H9 (cell line): ENCODE results near the gene OLIG2. TPM values are rescaled to one million over a fixed set of nuclear protein-coding genes. Genes with fewer than 3 reads are reported as not detected.

Experiments used
- DNase-seq: peaks from one replicate; pipeline ENCODE4 v3.0.0-alpha.2; 2017
- H2AFZ ChIP-seq: one replicate; pipeline ENCODE4 v1.6.1; 2013; ENCODE audit warnings: mild to moderate bottlenecking, low read length, control low read depth, moderate library complexity
- H2AK5ac ChIP-seq: 2 replicates; pipeline ENCODE4 v1.6.1; 2013; ENCODE audit warnings: low read length, control low read depth, mixed read lengths; ENCODE audit not compliant: insufficient read length
- H2BK120ac ChIP-seq: one replicate; pipeline ENCODE4 v1.6.1; 2013; ENCODE audit warnings: low read depth, mild to moderate bottlenecking, low read length, control low read depth, inconsistent platforms; ENCODE audit not compliant: poor library complexity, severe bottlenecking
- H2BK12ac ChIP-seq: 2 replicates; pipeline ENCODE4 v1.6.1; 2013; ENCODE audit warnings: low read length, control low read depth, mixed read lengths, low read depth; ENCODE audit not compliant: insufficient read length
- H2BK15ac ChIP-seq: 2 replicates; pipeline ENCODE4 v1.6.1; 2013; ENCODE audit warnings: low read depth, low read length, control low read depth
- H2BK20ac ChIP-seq: one replicate; pipeline ENCODE4 v1.6.1; 2013; ENCODE audit warnings: low read depth, mild to moderate bottlenecking, low read length, control low read depth, inconsistent platforms; ENCODE audit not compliant: poor library complexity, severe bottlenecking
- H2BK5ac ChIP-seq: 2 replicates; pipeline ENCODE4 v1.6.1; 2013; ENCODE audit warnings: low read length, control low read depth, mixed read lengths; ENCODE audit not compliant: insufficient read length
- H3K14ac ChIP-seq: 2 replicates; pipeline ENCODE4 v1.6.1; 2013; ENCODE audit warnings: low read length, control low read depth; ENCODE audit not compliant: insufficient read depth
- H3K18ac ChIP-seq: 2 replicates; pipeline ENCODE4 v1.6.1; 2013; ENCODE audit warnings: low read depth, mild to moderate bottlenecking, mixed read lengths, low read length, control low read depth; ENCODE audit not compliant: insufficient read length
- H3K23ac ChIP-seq: 2 replicates; pipeline ENCODE4 v1.6.1; 2013; ENCODE audit warnings: low read length, control low read depth, mixed read lengths, low read depth; ENCODE audit not compliant: insufficient read length
- H3K23me2 ChIP-seq: 2 replicates; pipeline ENCODE4 v1.6.1; 2013; ENCODE audit warnings: low read depth, mild to moderate bottlenecking, mixed read lengths, low read length, control low read depth; ENCODE audit not compliant: insufficient read length, poor library complexity, severe bottlenecking
- H3K27ac ChIP-seq: 2 replicates; pipeline ENCODE4 v1.5.1; 2013; ENCODE audit warnings: low read length, control low read depth, mixed read lengths, low read depth; ENCODE audit not compliant: insufficient read length
- H3K27me3 ChIP-seq: 2 replicates; pipeline ENCODE4 v1.6.1; 2013; ENCODE audit warnings: low read length, control low read depth, inconsistent platforms; ENCODE audit not compliant: insufficient read depth
- H3K4ac ChIP-seq: 2 replicates; pipeline ENCODE4 v1.6.1; 2013; ENCODE audit warnings: low read depth, mild to moderate bottlenecking, control low read depth, inconsistent platforms, low read length, moderate library complexity
- H3K4me1 ChIP-seq: 2 replicates; pipeline ENCODE4 v1.6.1; 2013; ENCODE audit warnings: low read length, control low read depth, inconsistent platforms; ENCODE audit not compliant: insufficient read depth
- H3K4me2 ChIP-seq: 2 replicates; pipeline ENCODE4 v1.6.1; 2013; ENCODE audit warnings: low read length, control low read depth, mixed read lengths; ENCODE audit not compliant: insufficient read length, insufficient read depth
- H3K56ac ChIP-seq: 2 replicates; pipeline ENCODE4 v1.6.1; 2013; ENCODE audit warnings: low read depth, mild to moderate bottlenecking, mixed read lengths, low read length, control low read depth; ENCODE audit not compliant: insufficient read length
- H3K79me1 ChIP-seq: 2 replicates; pipeline ENCODE4 v1.6.1; 2013; ENCODE audit warnings: low read depth, mild to moderate bottlenecking, moderate library complexity, low read length, control low read depth, inconsistent platforms; ENCODE audit not compliant: insufficient read depth, poor library complexity, severe bottlenecking
- H3K79me2 ChIP-seq: 2 replicates; pipeline ENCODE4 v1.6.1; 2013; ENCODE audit warnings: low read length, control low read depth, inconsistent platforms; ENCODE audit not compliant: insufficient read depth
- H3K9ac ChIP-seq: 2 replicates; pipeline ENCODE4 v1.6.1; 2013; ENCODE audit warnings: low read length, control low read depth, mixed read lengths; ENCODE audit not compliant: insufficient read length; ENCODE audit errors: extremely low read depth
- H3K9me3 ChIP-seq: one replicate; pipeline ENCODE4 v1.6.1; 2013; ENCODE audit warnings: low read depth, low read length, inconsistent platforms; ENCODE audit not compliant: control insufficient read depth
- H3T11ph ChIP-seq: one replicate; pipeline ENCODE4 v1.6.1; 2013; ENCODE audit warnings: mild to moderate bottlenecking, low read length, control low read depth, inconsistent platforms
- H4K20me1 ChIP-seq: one replicate; pipeline ENCODE4 v1.6.1; 2013; ENCODE audit not compliant: control insufficient read depth, insufficient read length, insufficient read depth
- H4K5ac ChIP-seq: 2 replicates; pipeline ENCODE4 v1.6.1; 2013; ENCODE audit warnings: low read depth, mild to moderate bottlenecking, mixed read lengths, low read length, control low read depth; ENCODE audit not compliant: insufficient read length
- H4K8ac ChIP-seq: replicated peaks from 2 replicates; pipeline ENCODE4 v1.6.1; 2013; ENCODE audit warnings: low read length, control low read depth, mixed read lengths, low read depth; ENCODE audit not compliant: insufficient read length
- H4K91ac ChIP-seq: 2 replicates; pipeline ENCODE4 v1.6.1; 2013; ENCODE audit warnings: low read depth, mild to moderate bottlenecking, moderate library complexity, mixed read lengths, low read length, control low read depth; ENCODE audit not compliant: insufficient read length
- H3K27ac Mint-ChIP-seq, 3 experiments: 2 replicates in 2 of 3; 3 replicates in 1 of 3; pipeline ENCODE4 v1.8.0; 2020 to 2021; ENCODE audit warnings: mixed read lengths in 3 of 3, mild to moderate bottlenecking in 1 of 3, moderate library complexity in 1 of 3
- H3K27me3 Mint-ChIP-seq: 2 replicates; pipeline ENCODE4 v1.8.0; 2021; ENCODE audit warnings: low read depth, mild to moderate bottlenecking, moderate library complexity, mixed read lengths
- H3K36me3 Mint-ChIP-seq, 3 experiments: 2 replicates in 2 of 3; 3 replicates in 1 of 3; pipeline ENCODE4 v1.8.0; 2020 to 2021; ENCODE audit warnings: low read depth in 3 of 3, mixed read lengths in 3 of 3; ENCODE audit not compliant: insufficient read depth in 1 of 3
- H3K4me1 Mint-ChIP-seq, 2 experiments: 2 replicates each; pipeline ENCODE4 v1.8.0; 2020; ENCODE audit warnings: mixed read lengths in 2 of 2
- H3K4me3 Mint-ChIP-seq, 2 experiments: 2 replicates in 1 of 2; 3 replicates in 1 of 2; pipeline ENCODE4 v1.8.0; 2020 to 2021; ENCODE audit warnings: mild to moderate bottlenecking in 2 of 2, mixed read lengths in 2 of 2, moderate library complexity in 1 of 2
- H3K9me3 Mint-ChIP-seq, 2 experiments: 2 replicates in 1 of 2; 3 replicates in 1 of 2; pipeline ENCODE4 v1.8.0; 2020; ENCODE audit warnings: mild to moderate bottlenecking in 2 of 2, mixed read lengths in 2 of 2, moderate library complexity in 1 of 2
- CTCF ChIP-seq: fragments of 200-600 bp; sonication (generic); conservative IDR thresholded peaks from 3 replicates; pipeline ENCODE4 v1.8.0; 2021; ENCODE audit warnings: antibody characterized with exemption, mild to moderate bottlenecking
- WGBS: extraction: QIAGEN DNeasy Blood & Tissue Kit; methylation state at CpG from one replicate; pipeline ENCODE4 v1.1.7; 2013; ENCODE audit warnings: missing lambda C conversion rate, low lambda C conversion rate, mixed read lengths; ENCODE audit not compliant: insufficient read length; ENCODE audit errors: extremely low coverage; 5-methylcytosine and 5-hydroxymethylcytosine counted together
- total RNA-seq: library from RNA; stranded (reverse); gene quantifications from 2 replicates; pipeline ENCODE4 v1.2.1, GENCODE V29; 2021

OLIG2 gene
- total RNA-seq, 1 experiment from 2014 or later: 1.4 TPM

- H3K79me2 ChIP-seq: no peaks in the 10 kb centered on the region
- no peaks in the 10 kb centered on the region for H3K79me1 ChIP-seq
- no CpG with 5 or more reads among the region's 5 CpGs for WGBS
- H3K4me2 ChIP-seq: no peak overlapping the region
- no peak overlapping the region for H4K8ac ChIP-seq
- H2BK120ac ChIP-seq: no peak overlapping the region
- H3K4me3 Mint-ChIP-seq: no peak overlapping the region
- no peaks in the 10 kb centered on the region for H3K9me3 ChIP-seq
- no peak for TF ChIP-seq CTCF
- no peak overlapping the region for H2AFZ ChIP-seq
- H3K4me1 Mint-ChIP-seq: peaks cover 8 to 13% of the 10 kb centered on the region in 2 experiments
- no peak overlapping the region for H3K56ac ChIP-seq
- H3T11ph ChIP-seq: no peak overlapping the region
- H3K18ac ChIP-seq: no peak overlapping the region
- H3K9ac ChIP-seq: no peak overlapping the region
- no peak overlapping the region for H3K14ac ChIP-seq
- no peaks in the 10 kb centered on the region for H3K36me3 Mint-ChIP-seq
- H3K27ac ChIP-seq: no peak overlapping the region
- no peak overlapping the region for H3K23ac ChIP-seq
- H2BK12ac ChIP-seq: no peak overlapping the region
- H3K27ac Mint-ChIP-seq: no peak overlapping the region
- H3K23me2 ChIP-seq: no peaks in the 10 kb centered on the region
- peaks cover 3% of the 10 kb centered on the region; the same call in 1 of the 2 replicates for H3K4me1 ChIP-seq
- no peaks in the 10 kb centered on the region for H4K20me1 ChIP-seq
- DNase-seq: no peak
- H2BK20ac ChIP-seq: no peak overlapping the region
- no peaks in the 10 kb centered on the region for H3K9me3 Mint-ChIP-seq
- H2BK15ac ChIP-seq: no peak overlapping the region
- no peak overlapping the region for H2BK5ac ChIP-seq
- H4K5ac ChIP-seq: no peak overlapping the region
- H3K4ac ChIP-seq: no peak overlapping the region
- no peak overlapping the region for H2AK5ac ChIP-seq
- peaks cover 60% of the 10 kb centered on the region for H3K27me3 Mint-ChIP-seq
- no peak overlapping the region for H4K91ac ChIP-seq
- H3K27me3 ChIP-seq: no peaks in the 10 kb centered on the region; the same call in 1 of the 2 replicates
Measured at GRCh38 chr21:33047231-33047630, 21.5 kb downstream of the OLIG2 start.
